Skeletal muscle cell (primary cell): ENCODE data around the gene SPTLC1.

Experiments
- DNase-seq: peaks from one replicate; pipeline ENCODE4 v3.0.0-alpha.2; 2010; ENCODE audit warnings: low read depth
- H3K4me3 ChIP-seq: 2 replicates; pipeline ENCODE4 v1.5.1; 2011; ENCODE audit warnings: low read depth, mild to moderate bottlenecking, control low read depth, low read length, moderate library complexity

The SPTLC1 gene

GRCh38 chr9:92100237-92100911, 14.8 kb downstream of the SPTLC1 start:
- H3K4me3 ChIP-seq: no peak overlapping the region
- peak; percentile 37 for DNase-seq

DNA sequence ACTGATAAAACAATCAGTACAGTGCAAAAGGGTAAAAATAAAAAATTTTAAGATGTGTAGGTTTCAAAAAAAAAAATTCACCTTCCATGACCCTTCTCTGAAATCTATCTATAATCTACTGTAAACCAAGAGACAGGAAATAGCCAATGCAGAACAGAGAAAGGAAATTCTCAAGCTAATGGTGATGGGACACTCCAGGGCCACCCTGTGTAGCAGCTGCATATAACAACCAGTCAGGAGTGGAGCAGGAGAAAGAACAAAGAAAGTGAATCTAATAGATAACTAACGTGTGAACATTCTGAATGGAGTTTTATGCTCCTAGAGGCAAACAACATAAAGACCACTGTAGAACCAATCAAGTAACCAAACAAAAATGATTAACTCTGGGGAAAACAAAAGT, 16.6 kb downstream of the SPTLC1 start:
- no peak overlapping the region for H3K4me3 ChIP-seq
- no peak for DNase-seq

GRCh38 chr9:92097997-92098482, 17.2 kb downstream of the SPTLC1 start:
- H3K4me3 ChIP-seq: peak overlapping the region; percentile 9
- DNase-seq: peak; percentile 15

DNA sequence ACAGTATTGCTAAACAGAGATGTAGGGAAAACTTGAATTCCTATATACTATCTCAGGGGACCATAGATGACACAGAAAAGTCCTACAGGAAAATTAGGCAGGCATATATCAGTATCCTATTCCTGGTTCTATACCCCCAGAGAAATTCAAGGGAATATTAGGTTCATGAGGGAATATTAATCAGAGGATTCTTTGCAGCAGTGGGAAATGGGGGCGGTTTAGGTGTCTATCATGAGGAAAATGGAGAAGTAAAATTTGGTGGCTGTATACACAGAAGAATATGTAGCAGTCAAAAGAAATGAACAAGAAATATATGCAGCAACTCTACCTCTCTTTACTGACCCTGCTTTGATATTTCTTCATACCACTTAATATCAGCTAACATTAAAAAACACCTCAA, 20.0 kb downstream of the SPTLC1 start:
- DNase-seq: no peak
- no peak overlapping the region for H3K4me3 ChIP-seq

GRCh38 chr9:92094655-92095054, 20.6 kb downstream of the SPTLC1 start:
- no peak for DNase-seq
- H3K4me3 ChIP-seq: no peak overlapping the region

GRCh38 chr9:92077888-92078287, 37.3 kb downstream of the SPTLC1 start:
- DNase-seq: no peak
- H3K4me3 ChIP-seq: no peak overlapping the region

GRCh38 chr9:92071634-92072033, 43.6 kb downstream of the SPTLC1 start:
- no peak for DNase-seq
- H3K4me3 ChIP-seq: no peak overlapping the region

DNA sequence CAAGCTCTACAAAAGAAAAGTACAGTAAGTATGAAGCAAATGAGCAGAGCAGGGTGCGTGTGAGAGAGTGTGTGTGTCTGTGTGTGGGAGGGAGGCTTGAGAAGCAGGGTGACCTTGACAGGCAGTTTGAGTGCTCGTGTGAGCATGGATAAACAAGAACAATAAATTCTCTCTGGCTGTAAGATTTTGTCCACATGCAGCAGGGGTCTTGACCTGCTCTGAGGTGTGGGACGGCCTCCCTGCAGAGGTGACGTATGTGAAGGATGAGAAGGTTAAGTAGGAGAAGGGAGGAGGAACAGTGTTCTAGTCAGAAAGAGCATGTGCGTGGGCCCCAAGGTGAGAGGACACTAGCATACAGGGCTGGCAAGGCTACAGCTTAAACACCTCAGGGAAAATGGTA, 49.0 kb downstream of the SPTLC1 start:
- DNase-seq: no peak
- H3K4me3 ChIP-seq: no peak overlapping the region

- DNase-seq: peak; percentile 52
- no peak overlapping the region for H3K4me3 ChIP-seq
These were observed 50.5 kb downstream of the SPTLC1 start for GRCh38 chr9:92064711-92065110.

- H3K4me3 ChIP-seq: no peak overlapping the region
- DNase-seq: no peak
These were observed 54.0 kb downstream of the SPTLC1 start for GRCh38 chr9:92061184-92061583.

- H3K4me3 ChIP-seq: no peak overlapping the region
- no peak for DNase-seq
These were observed 55.6 kb downstream of the SPTLC1 start for GRCh38 chr9:92059661-92060060.

GRCh38 chr9:92058723-92059444, 56.3 kb downstream of the SPTLC1 start:
- no peak overlapping the region for H3K4me3 ChIP-seq
- DNase-seq: no peak

DNA sequence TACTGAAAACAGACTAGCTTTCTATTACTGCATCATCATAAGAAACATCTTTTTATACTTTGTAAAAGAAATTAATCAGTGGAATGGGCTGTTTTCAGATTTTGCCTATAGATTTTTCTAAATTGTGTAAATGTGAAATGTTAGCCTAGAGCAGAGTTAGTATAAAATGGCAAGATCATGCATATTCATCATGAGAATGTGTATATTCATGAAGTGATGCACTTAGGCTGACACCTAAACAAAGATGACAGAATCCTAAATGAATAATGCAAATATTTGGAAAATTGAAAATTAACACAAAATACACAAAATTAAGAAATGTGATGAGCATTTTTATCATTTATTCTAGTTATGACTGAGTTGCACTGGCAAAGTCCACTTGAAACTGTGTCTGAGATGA, 57.2 kb downstream of the SPTLC1 start:
- DNase-seq: no peak
- H3K4me3 ChIP-seq: no peak overlapping the region

GRCh38 chr9:92057226-92057625, 58.0 kb downstream of the SPTLC1 start:
- DNase-seq: no peak

GRCh38 chr9:92055624-92056023, 59.6 kb downstream of the SPTLC1 start:
- no peak overlapping the region for H3K4me3 ChIP-seq
- DNase-seq: no peak

More at GRCh38 chr9:92057226-92057625, 58.0 kb downstream of the SPTLC1 start:
- H3K4me3 ChIP-seq: no peak overlapping the region

DNA sequence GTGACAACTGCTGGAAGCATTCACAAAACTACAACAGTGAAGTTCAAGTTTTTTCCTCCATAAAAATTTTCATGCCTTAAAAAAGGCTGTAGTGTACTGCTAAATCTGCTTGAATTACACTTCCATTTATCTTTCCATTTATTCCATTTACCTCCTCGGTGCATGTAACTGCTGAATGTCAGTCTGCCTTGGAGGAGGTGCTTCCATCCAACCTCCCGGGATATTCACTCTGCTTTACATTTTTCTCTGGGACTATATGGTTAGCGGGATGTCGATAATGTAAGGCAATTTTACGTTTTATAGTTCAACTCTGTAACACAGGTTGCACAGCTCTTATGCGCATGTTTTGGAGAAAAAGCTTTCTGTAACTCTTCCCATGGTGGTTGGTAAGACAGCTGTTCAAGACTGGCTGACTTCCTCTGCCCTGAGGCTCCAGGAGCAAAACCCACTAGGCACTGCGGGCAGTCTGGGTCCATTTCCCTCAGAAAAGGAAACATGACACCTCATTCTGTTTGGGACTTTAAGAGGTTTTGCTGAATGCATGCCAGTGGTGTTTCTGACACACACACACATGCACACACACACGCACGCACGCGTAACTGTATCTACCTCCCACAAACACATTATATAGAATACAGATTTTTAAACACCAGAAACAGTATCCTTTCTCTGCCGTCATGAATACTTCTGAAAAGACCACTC, 66.1 kb downstream of the SPTLC1 start:
- H3K4me3 ChIP-seq: no peak overlapping the region
- peak; percentile 26 for DNase-seq

DNA sequence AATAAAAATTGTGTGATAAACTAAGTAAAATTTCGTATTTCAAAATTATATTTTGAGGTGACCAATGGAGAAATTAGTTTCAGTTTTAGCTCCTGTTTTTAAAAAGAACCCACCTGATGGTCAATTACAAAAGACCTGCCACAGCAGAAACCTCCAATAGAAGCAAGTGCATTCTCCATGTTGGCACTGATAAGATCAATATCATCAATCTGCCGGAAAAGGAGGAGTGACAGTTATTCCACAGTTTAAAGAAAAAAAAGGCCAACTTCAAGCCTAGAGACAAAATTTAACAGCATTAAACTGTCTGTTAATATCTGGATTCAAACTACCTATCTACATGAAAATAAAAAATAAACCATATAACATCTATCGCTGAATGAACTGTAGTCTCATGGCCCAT, 67.7 kb downstream of the SPTLC1 start:
- no peak for DNase-seq
- H3K4me3 ChIP-seq: no peak overlapping the region

- DNase-seq: no peak
These were observed 68.5 kb downstream of the SPTLC1 start for GRCh38 chr9:92046676-92047075.

DNA sequence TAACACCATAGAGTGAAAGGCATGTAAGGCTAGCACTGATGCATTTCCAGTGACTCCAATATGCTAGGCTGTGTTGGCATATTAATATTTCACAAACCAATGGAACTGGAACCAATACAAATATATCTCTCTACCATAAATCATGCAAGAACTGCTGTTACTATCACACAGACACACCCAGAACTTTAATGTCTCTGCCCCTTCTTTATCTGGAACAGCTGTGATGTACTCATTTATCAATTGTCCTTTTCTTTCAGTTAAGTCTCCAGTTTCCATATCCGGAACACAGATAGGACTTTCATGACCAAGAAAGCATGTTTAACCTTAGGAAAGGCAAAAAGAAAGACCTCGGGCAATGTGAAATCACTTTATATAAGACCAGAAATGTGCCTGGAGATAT, 70.3 kb downstream of the SPTLC1 start:
- H3K4me3 ChIP-seq: no peak overlapping the region
- DNase-seq: no peak

More at GRCh38 chr9:92046676-92047075, 68.5 kb downstream of the SPTLC1 start:
- H3K4me3 ChIP-seq: no peak overlapping the region

- H3K4me3 ChIP-seq: no peak overlapping the region
- no peak for DNase-seq
These were observed 72.2 kb downstream of the SPTLC1 start for GRCh38 chr9:92043002-92043401.
